IMR-90 (cell line): Measurements from ENCODE around the gene HLA-DOB. TPM values are rescaled to one million over a fixed set of nuclear protein-coding genes. Genes with fewer than 3 reads are reported as not detected.

Experiments
- ATAC-seq: fragments of 200-7000 bp; cut with Tn5 transposase; 2 replicates; pipeline ENCODE4 v1.9.1; 2020; ENCODE audit warnings: low read depth, mild to moderate bottlenecking, moderate library complexity
- BruUV-seq: library from RNA; stranded (reverse); fragments of 400-500 nt; replicated peaks from 2 replicates; lab custom pipeline; 2021; lab: Mats Ljungman, UMichigan
- CTCF ChIA-PET: fragments of 300-600 bp; formaldehyde crosslinking; extraction: SDS; loops from one replicate; lab custom pipeline; 2021; ENCODE audit warnings: antibody characterized with exemption; lab: Yijun Ruan, JAX
- POLR2A ChIA-PET: fragments of 300-600 bp; sonication (Branson Sonifier 250); formaldehyde crosslinking; loops from one replicate; lab custom pipeline; 2022; ENCODE audit warnings: antibody characterized with exemption; ENCODE audit not compliant: unreplicated experiment; lab: Charles Lee
- DNase-seq: peaks from one replicate; pipeline ENCODE4 v3.0.0; 2013
- H2AFZ ChIP-seq: replicated peaks from 2 replicates; pipeline ENCODE3; 2013; ENCODE audit warnings: low read length, mild to moderate bottlenecking; ENCODE audit not compliant: poor library complexity
- H2AK5ac ChIP-seq: 2 replicates; pipeline ENCODE4 v1.6.1; 2013; ENCODE audit warnings: low read depth, low read length, inconsistent platforms
- H2AK9ac ChIP-seq: replicated peaks from 2 replicates; pipeline ENCODE3; 2013; ENCODE audit warnings: mild to moderate bottlenecking, low read depth, low read length, moderate library complexity; ENCODE audit not compliant: poor library complexity
- H2BK120ac ChIP-seq: 2 replicates; pipeline ENCODE4 v1.6.1; 2013; ENCODE audit warnings: low read depth, low read length, inconsistent platforms
- H2BK15ac ChIP-seq: 3 replicates; pipeline ENCODE4 v1.6.1; 2013; ENCODE audit warnings: low read depth, low read length, inconsistent platforms
- H2BK20ac ChIP-seq: 2 replicates; pipeline ENCODE4 v1.6.1; 2013; ENCODE audit warnings: low read depth, mild to moderate bottlenecking, inconsistent platforms, low read length, moderate library complexity
- H2BK5ac ChIP-seq: 2 replicates; pipeline ENCODE4 v1.6.1; 2013; ENCODE audit warnings: mild to moderate bottlenecking, low read depth, low read length, inconsistent platforms; ENCODE audit not compliant: poor library complexity, severe bottlenecking
- H3K14ac ChIP-seq: replicated peaks from 2 replicates; pipeline ENCODE4 v1.6.1; 2013; ENCODE audit warnings: low read depth, low read length, inconsistent platforms
- H3K18ac ChIP-seq: 2 replicates; pipeline ENCODE4 v1.6.1; 2013; ENCODE audit warnings: low read depth, low read length, control low read depth
- H3K23ac ChIP-seq: 2 replicates; pipeline ENCODE4 v1.6.1; 2013; ENCODE audit warnings: low read depth, low read length, inconsistent platforms
- H3K27ac ChIP-seq: 2 replicates; pipeline ENCODE4 v1.5.1; 2013; ENCODE audit warnings: mild to moderate bottlenecking, control low read depth, low read length; ENCODE audit not compliant: insufficient read depth
- H3K27me3 ChIP-seq: 2 replicates; pipeline ENCODE4 v1.6.1; 2013; ENCODE audit warnings: low read length; ENCODE audit not compliant: control insufficient read depth, insufficient read depth
- H3K36me3 ChIP-seq: 2 replicates; pipeline ENCODE4 v1.6.1; 2013; ENCODE audit warnings: low read length, mixed read lengths; ENCODE audit not compliant: control insufficient read depth, insufficient read depth
- H3K4ac ChIP-seq: 2 replicates; pipeline ENCODE4 v1.6.1; 2013; ENCODE audit warnings: low read depth, low read length, inconsistent platforms
- H3K4me1 ChIP-seq: 2 replicates; pipeline ENCODE4 v1.6.1; 2013; ENCODE audit warnings: low read length, mixed read lengths; ENCODE audit not compliant: control insufficient read depth, insufficient read depth
- H3K4me2 ChIP-seq: 2 replicates; pipeline ENCODE4 v1.6.1; 2013; ENCODE audit warnings: low read depth, mild to moderate bottlenecking, control low read depth, low read length, moderate library complexity
- H3K4me3 ChIP-seq: 2 replicates; pipeline ENCODE4 v1.5.1; 2013; ENCODE audit warnings: low read depth, mild to moderate bottlenecking, control low read depth, low read length, moderate library complexity; ENCODE audit not compliant: insufficient read depth
- H3K56ac ChIP-seq: 2 replicates; pipeline ENCODE4 v1.6.1; 2013; ENCODE audit warnings: low read length, inconsistent platforms; ENCODE audit not compliant: insufficient read depth; ENCODE audit errors: extremely low read depth
- H3K79me1 ChIP-seq, 2 experiments: 2 replicates each; pipeline ENCODE4 v1.6.1; 2013; ENCODE audit warnings: low read length in 2 of 2, inconsistent platforms in 1 of 2, low read depth in 1 of 2
- H3K9ac ChIP-seq: 2 replicates; pipeline ENCODE4 v1.6.1; 2013; ENCODE audit warnings: low read depth, low read length, control low read depth
- H3K9me1 ChIP-seq: 2 replicates; pipeline ENCODE4 v1.6.1; 2013; ENCODE audit warnings: low read length, inconsistent platforms; ENCODE audit not compliant: insufficient read depth
- H3K9me3 ChIP-seq: 2 replicates; pipeline ENCODE4 v1.6.1; 2013; ENCODE audit warnings: low read length; ENCODE audit not compliant: control insufficient read depth, insufficient read depth
- H4K20me1 ChIP-seq: 2 replicates; pipeline ENCODE4 v1.6.1; 2013; ENCODE audit warnings: low read length, inconsistent platforms; ENCODE audit not compliant: insufficient read depth
- H4K5ac ChIP-seq: 2 replicates; pipeline ENCODE4 v1.6.1; 2013; ENCODE audit warnings: mild to moderate bottlenecking, low read depth, low read length, control low read depth
- H4K8ac ChIP-seq, 2 experiments: 2 replicates each; pipeline ENCODE4 v1.6.1; 2013; ENCODE audit warnings: low read depth in 2 of 2, low read length in 2 of 2, control low read depth in 1 of 2, inconsistent platforms in 1 of 2
- H4K91ac ChIP-seq: 2 replicates; pipeline ENCODE4 v1.6.1; 2013; ENCODE audit warnings: low read depth, low read length, inconsistent platforms; ENCODE audit not compliant: insufficient read depth
- BHLHE40 ChIP-seq: fragments of 150-350 bp; IDR thresholded peaks from 2 replicates; pipeline ENCODE4 v1.6.1; 2016; ENCODE audit warnings: mild to moderate bottlenecking, low read depth, low read length
- CHD1 ChIP-seq: IDR thresholded peaks from 2 replicates; pipeline ENCODE4 v1.6.1; 2012; ENCODE audit warnings: low read depth, low read length, improper control_type of control experiment
- ELK1 ChIP-seq: fragments of 150-350 bp; IDR thresholded peaks from 2 replicates; pipeline ENCODE4 v1.6.1; 2016; ENCODE audit warnings: low read depth, mild to moderate bottlenecking, low read length, moderate library complexity, borderline replicate concordance
- FOS ChIP-seq: fragments of 150-350 bp; IDR thresholded peaks from 2 replicates; pipeline ENCODE4 v1.6.1; 2016; ENCODE audit warnings: low read depth, low read length
- MAFK ChIP-seq: IDR thresholded peaks from 2 replicates; pipeline ENCODE4 v1.6.1; 2012; ENCODE audit warnings: low read depth, low read length, improper control_type of control experiment
- MAZ ChIP-seq: IDR thresholded peaks from 2 replicates; pipeline ENCODE4 v1.6.1; 2012; ENCODE audit warnings: low read depth, mild to moderate bottlenecking, low read length, improper control_type of control experiment, moderate library complexity, borderline replicate concordance
- MXI1 ChIP-seq: IDR thresholded peaks from 2 replicates; pipeline ENCODE4 v1.6.1; 2012; ENCODE audit warnings: low read depth, mild to moderate bottlenecking, low read length, moderate library complexity, borderline replicate concordance
- NFE2L2 ChIP-seq: fragments of 150-350 bp; IDR thresholded peaks from 2 replicates; pipeline ENCODE4 v1.6.1; 2016; ENCODE audit warnings: low read depth, mild to moderate bottlenecking, low read length
- POLR2A ChIP-seq: IDR thresholded peaks from 2 replicates; pipeline ENCODE4 v1.6.1; 2012; ENCODE audit warnings: mild to moderate bottlenecking, low read depth, low read length
- RAD21 ChIP-seq: IDR thresholded peaks from 2 replicates; pipeline ENCODE4 v1.6.1; 2012; ENCODE audit warnings: low read length, improper control_type of control experiment
- RCOR1 ChIP-seq: IDR thresholded peaks from 2 replicates; pipeline ENCODE4 v1.6.1; 2012; ENCODE audit warnings: mild to moderate bottlenecking, low read length, improper control_type of control experiment; ENCODE audit not compliant: insufficient replicate concordance
- RFX5 ChIP-seq: IDR thresholded peaks from 2 replicates; pipeline ENCODE4 v1.8.0; 2012; ENCODE audit warnings: low read depth, mild to moderate bottlenecking, low read length, moderate library complexity
- SMC3 ChIP-seq: fragments of 150-350 bp; IDR thresholded peaks from 2 replicates; pipeline ENCODE4 v1.6.1; 2016; ENCODE audit warnings: low read depth, mild to moderate bottlenecking, antibody characterized with exemption, low read length, moderate library complexity
- USF2 ChIP-seq: fragments of 150-350 bp; IDR thresholded peaks from 2 replicates; pipeline ENCODE4 v1.6.1; 2017; ENCODE audit warnings: mild to moderate bottlenecking, antibody characterized with exemption, low read length, low read depth
- WGBS, 2 experiments: methylation state at CpG; one replicate each; pipeline versions ENCODE4 v1.1.5 to v1.1.7; 2013; ENCODE audit warnings: missing lambda C conversion rate in 2 of 2; ENCODE audit not compliant: insufficient read length in 1 of 2; ENCODE audit errors: extremely low coverage in 2 of 2; 5-methylcytosine and 5-hydroxymethylcytosine counted together
- dilution Hi-C: fragments of 300-500 bp; cut with HindIII; formaldehyde crosslinking; loops from one replicate; pipeline ENCODE4 v1.14.3; 2018; ENCODE audit warnings: low sequenced_read_pairs; ENCODE audit not compliant: unreplicated experiment
- in situ Hi-C: fragments of 300-500 bp; cut with MboI; formaldehyde crosslinking; loops from 3 replicates; pipeline ENCODE4 v1.14.3; 2019; ENCODE audit warnings: low sequenced_read_pairs, inconsistent platforms, mixed read lengths
- intact Hi-C: fragments of 100-400 bp; cut with micrococcal nuclease; formaldehyde crosslinking; loops from 2 replicates; pipeline ENCODE4 v1.10.0; 2022
- polyA plus RNA-seq, 3 experiments: library from polyadenylated mRNA; depleted of rRNA; stranded (reverse); fragments of >200 nt; gene quantifications; 2 replicates each; pipeline ENCODE4 v1.2.3, GENCODE V29; 2012; ENCODE audit warnings: low replicate concordance in 1 of 3
- total RNA-seq: library from RNA; depleted of rRNA; stranded (reverse); fragments of >200 nt; gene quantifications from 2 replicates; pipeline ENCODE4 v1.2.3, GENCODE V29; 2012

Gene HLA-DOB
- total and polyA plus RNA-seq, 2 of the 4 experiments (the other 2 are of a cell fraction): 0.36 to 2.3 TPM

- H2BK20ac ChIP-seq: no peak overlapping the region
- peak overlapping the region; percentile 57 for H3K4me3 ChIP-seq
- TF ChIP-seq BHLHE40: no peak
- TF ChIP-seq RCOR1: no peak
- TF ChIP-seq RAD21: no peak
- TF ChIP-seq ELK1: no peak
- TF ChIP-seq NFE2L2: no peak
- TF ChIP-seq USF2: no peak
- no peak for TF ChIP-seq FOS
- no peak for TF ChIP-seq MAFK
- no peak for TF ChIP-seq SMC3
- no peak for TF ChIP-seq MXI1
- TF ChIP-seq MAZ: no peak
- no peak for TF ChIP-seq RFX5
- no peak for TF ChIP-seq POLR2A
- no peak for TF ChIP-seq CHD1
These were observed 35.4 kb upstream of the HLA-DOB start for GRCh38 chr6:32852018-32852843.

More at GRCh38 chr6:32852018-32852843, 35.4 kb upstream of the HLA-DOB start:
- H3K9ac ChIP-seq: peak overlapping the region; percentile 78
- no peak overlapping the region for H3K18ac ChIP-seq
- no peaks in the 10 kb centered on the region for H3K9me3 ChIP-seq
- H2BK5ac ChIP-seq: peak overlapping the region; percentile 69
- 3% methylated on average over 4 of the region's 23 CpGs; no CpG with 5 or more reads in 1 of the 2 experiments for WGBS, 2 experiments
- ChIA-PET CTCF (interaction anchor here (3.3 to 4.4 kb wide), 2 partner anchors 14 to 16 kb away, joined by 15 to 44 read pairs; partner anchors contain the start of gene TAP2), POLR2A (no interaction called here)
- H2BK15ac ChIP-seq: no peak overlapping the region
- dilution Hi-C loops (no loop called here), intact Hi-C loops (no loop called here), in situ Hi-C loops (no loop called here)
- peak overlapping the region; percentile 93 for H3K4ac ChIP-seq
- no peak overlapping the region for H2BK120ac ChIP-seq
- peaks cover 24% of the 10 kb centered on the region for H3K36me3 ChIP-seq
- H2AFZ ChIP-seq: peak overlapping the region; percentile 99
- H4K91ac ChIP-seq: peak overlapping the region; percentile 57
- no peaks in the 10 kb centered on the region for H3K27me3 ChIP-seq
- no peak for DNase-seq
- peak overlapping the region; percentile 64 for H3K27ac ChIP-seq
- H3K4me2 ChIP-seq: peak overlapping the region; percentile 94
- H4K8ac ChIP-seq: peak overlapping the region; percentile 36 to 81; a peak in 3 of 4 replicates
- no peaks in the 10 kb centered on the region for H4K20me1 ChIP-seq
- H3K56ac ChIP-seq: peak overlapping the region; percentile 94
- peak overlapping the region; percentile 74; the same call in 1 of the 2 replicates for H2AK5ac ChIP-seq
- peaks cover 4% of the 10 kb centered on the region for H3K4me1 ChIP-seq
- H3K14ac ChIP-seq: peak overlapping the region; percentile 98
- no peak for ATAC-seq
- H4K5ac ChIP-seq: peak overlapping the region; percentile 10
- peak overlapping the region; percentile 98 for H3K23ac ChIP-seq
- BruUV-seq: no TSS peak
- peaks cover 8 to 39% of the 10 kb centered on the region in 2 experiments for H3K79me1 ChIP-seq
- peaks cover 21% of the 10 kb centered on the region for H3K9me1 ChIP-seq
- peak overlapping the region; percentile 94 for H2AK9ac ChIP-seq
